ENCODE measurements around the gene TTLL5.

The TTLL5 gene

GRCh38 chr14:75979071-75979571 is 318.1 kb downstream of the TTLL5 start:
- no peaks in the 10 kb centered on the region for H3K9me3 ChIP-seq (ENCODE audit: low read length)
- no peaks in the 10 kb centered on the region for H3K27me3 ChIP-seq (ENCODE audit: control insufficient read depth in 1 of 2, insufficient read depth in 2 of 2, low read length in 2 of 2)
- H3K4me1 ChIP-seq (ENCODE audit: insufficient read depth, low read length), result peaks cover 26% of the 10 kb centered on the region
- peak overlapping the region; percentile 1 for H3K27ac ChIP-seq (ENCODE audit: low read depth, low read length)
- peak overlapping the region; percentile 10 for H3K9ac ChIP-seq (ENCODE audit: low read length)
- no peaks in the 10 kb centered on the region for H3K36me3 ChIP-seq (ENCODE audit: insufficient read depth, low read length)
- H3K4me3 ChIP-seq (ENCODE audit: low read depth in 1 of 2, low read length in 2 of 2), result peak overlapping the region; percentile 53 to 59

- Histone ChIP-seq H3K4me1 (ENCODE audit: insufficient read depth, low read length) (peaks cover 26% of the 10 kb centered on the region), H3K4me3 (ENCODE audit: low read depth in 1 of 2, low read length in 2 of 2) (peak overlapping the region; percentile 53 to 59), H3K27me3 (ENCODE audit: control insufficient read depth in 1 of 2, insufficient read depth in 2 of 2, low read length in 2 of 2) (no peaks in the 10 kb centered on the region), H3K36me3 (ENCODE audit: insufficient read depth, low read length) (no peaks in the 10 kb centered on the region), H3K9me3 (ENCODE audit: low read length) (no peaks in the 10 kb centered on the region), H3K27ac (ENCODE audit: low read depth, low read length) (peak overlapping the region; percentile 91), H3K9ac (ENCODE audit: low read length) (peak overlapping the region; percentile 19)
Measured at GRCh38 chr14:75979648-75980565, 318.9 kb downstream of the TTLL5 start.

- Histone ChIP-seq H3K36me3 (ENCODE audit: insufficient read depth, low read length) (no peaks in the 10 kb centered on the region), H3K4me1 (ENCODE audit: insufficient read depth, low read length) (peaks cover 26% of the 10 kb centered on the region), H3K27ac (ENCODE audit: low read depth, low read length) (peak overlapping the region; percentile 91), H3K9ac (ENCODE audit: low read length) (peak overlapping the region; percentile 74), H3K27me3 (ENCODE audit: control insufficient read depth in 1 of 2, insufficient read depth in 2 of 2, low read length in 2 of 2) (no peaks in the 10 kb centered on the region), H3K4me3 (ENCODE audit: low read depth in 1 of 2, low read length in 2 of 2) (peak overlapping the region; percentile 53 to 59), H3K9me3 (ENCODE audit: low read length) (no peaks in the 10 kb centered on the region)
Measured at GRCh38 chr14:75980856-75981255, 319.8 kb downstream of the TTLL5 start.

GRCh38 chr14:75981426-75982265 is 320.6 kb downstream of the TTLL5 start, which contains the start of gene TGFB3:
TGFB3 (minus strand) TSS chr14:75981995; CDS start chr14:75980893, 1,102 bp downstream.
- Histone ChIP-seq H3K9me3 (ENCODE audit: low read length) (no peaks in the 10 kb centered on the region), H3K4me1 (ENCODE audit: insufficient read depth, low read length) (peaks cover 32% of the 10 kb centered on the region), H3K27me3 (ENCODE audit: control insufficient read depth in 1 of 2, insufficient read depth in 2 of 2, low read length in 2 of 2) (no peaks in the 10 kb centered on the region)

GRCh38 chr14:75982266-75983018 is 321.4 kb downstream of the TTLL5 start:
- peaks cover 38% of the 10 kb centered on the region for H3K4me1 ChIP-seq (ENCODE audit: insufficient read depth, low read length)
- H3K27ac ChIP-seq (ENCODE audit: low read depth, low read length), result peak overlapping the region; percentile 91
- peak overlapping the region; percentile 53 to 59 for H3K4me3 ChIP-seq (ENCODE audit: low read depth in 1 of 2, low read length in 2 of 2)

More at GRCh38 chr14:75981426-75982265, 320.6 kb downstream of the TTLL5 start, which contains the start of gene TGFB3:
- H3K4me3 ChIP-seq (ENCODE audit: low read depth in 1 of 2, low read length in 2 of 2), result peak within 1 kb of the TSS; percentile 53 to 59
- peak within 1 kb of the TSS; percentile 74 for H3K9ac ChIP-seq (ENCODE audit: low read length)
- H3K27ac ChIP-seq (ENCODE audit: low read depth, low read length), result peak within 1 kb of the TSS; percentile 91
- H3K36me3 ChIP-seq (ENCODE audit: insufficient read depth, low read length), result no peaks in the 10 kb centered on the region

GRCh38 chr14:75983019-75983358 is 321.9 kb downstream of the TTLL5 start:
- Histone ChIP-seq H3K27me3 (ENCODE audit: control insufficient read depth in 1 of 2, insufficient read depth in 2 of 2, low read length in 2 of 2) (no peaks in the 10 kb centered on the region), H3K4me3 (ENCODE audit: low read depth in 1 of 2, low read length in 2 of 2) (peak overlapping the region; percentile 2 to 52), H3K9ac (ENCODE audit: low read length) (peak overlapping the region; percentile 54), H3K4me1 (ENCODE audit: insufficient read depth, low read length) (peaks cover 38% of the 10 kb centered on the region), H3K36me3 (ENCODE audit: insufficient read depth, low read length) (no peaks in the 10 kb centered on the region), H3K27ac (ENCODE audit: low read depth, low read length) (peak overlapping the region; percentile 64), H3K9me3 (ENCODE audit: low read length) (no peaks in the 10 kb centered on the region)

More at GRCh38 chr14:75982266-75983018, 321.4 kb downstream of the TTLL5 start:
- Histone ChIP-seq H3K27me3 (ENCODE audit: control insufficient read depth in 1 of 2, insufficient read depth in 2 of 2, low read length in 2 of 2) (no peaks in the 10 kb centered on the region), H3K36me3 (ENCODE audit: insufficient read depth, low read length) (no peaks in the 10 kb centered on the region), H3K9me3 (ENCODE audit: low read length) (no peaks in the 10 kb centered on the region), H3K9ac (ENCODE audit: low read length) (peak overlapping the region; percentile 74)

GRCh38 chr14:75984674-75985073 is 323.6 kb downstream of the TTLL5 start:
- peaks cover 25% of the 10 kb centered on the region for H3K4me1 ChIP-seq (ENCODE audit: insufficient read depth, low read length)

GRCh38 chr14:75985618-75986438 is 324.8 kb downstream of the TTLL5 start, which contains the start of gene IFT43:
IFT43 (plus strand) TSS chr14:75985763; CDS start chr14:75985787, 24 bp downstream.
- Histone ChIP-seq H3K9ac (ENCODE audit: low read length) (peak within 1 kb of the TSS; percentile 54), H3K4me3 (ENCODE audit: low read depth in 1 of 2, low read length in 2 of 2) (peak within 1 kb of the TSS; percentile 93 to 95), H3K4me1 (ENCODE audit: insufficient read depth, low read length) (peaks cover 18% of the 10 kb centered on the region), H3K36me3 (ENCODE audit: insufficient read depth, low read length) (peaks cover 16% of the 10 kb centered on the region), H3K27me3 (ENCODE audit: control insufficient read depth in 1 of 2, insufficient read depth in 2 of 2, low read length in 2 of 2) (no peaks in the 10 kb centered on the region), H3K27ac (ENCODE audit: low read depth, low read length) (peak within 1 kb of the TSS; percentile 83), H3K9me3 (ENCODE audit: low read length) (no peaks in the 10 kb centered on the region)

More at GRCh38 chr14:75984674-75985073, 323.6 kb downstream of the TTLL5 start:
- Histone ChIP-seq H3K9ac (ENCODE audit: low read length) (no peak overlapping the region), H3K27me3 (ENCODE audit: control insufficient read depth in 1 of 2, insufficient read depth in 2 of 2, low read length in 2 of 2) (no peaks in the 10 kb centered on the region), H3K9me3 (ENCODE audit: low read length) (no peaks in the 10 kb centered on the region), H3K4me3 (ENCODE audit: low read depth in 1 of 2, low read length in 2 of 2) (no peak overlapping the region), H3K36me3 (ENCODE audit: insufficient read depth, low read length) (peaks cover 5% of the 10 kb centered on the region), H3K27ac (ENCODE audit: low read depth, low read length) (no peak overlapping the region)

GRCh38 chr14:75986439-75986765 is 325.4 kb downstream of the TTLL5 start:
- H3K9ac ChIP-seq (ENCODE audit: low read length), result peak overlapping the region; percentile 54
- H3K9me3 ChIP-seq (ENCODE audit: low read length), result no peaks in the 10 kb centered on the region
- H3K4me3 ChIP-seq (ENCODE audit: low read depth in 1 of 2, low read length in 2 of 2), result peak overlapping the region; percentile 93 to 95
- peaks cover 17% of the 10 kb centered on the region for H3K36me3 ChIP-seq (ENCODE audit: insufficient read depth, low read length)
- H3K4me1 ChIP-seq (ENCODE audit: insufficient read depth, low read length), result peaks cover 14% of the 10 kb centered on the region
- peak overlapping the region; percentile 83 for H3K27ac ChIP-seq (ENCODE audit: low read depth, low read length)
- H3K27me3 ChIP-seq (ENCODE audit: control insufficient read depth in 1 of 2, insufficient read depth in 2 of 2, low read length in 2 of 2), result no peaks in the 10 kb centered on the region
